Natural killer cell (primary cell): ENCODE results near the gene DST. TPM values are rescaled to one million over a fixed set of nuclear protein-coding genes. Genes with fewer than 3 reads are reported as not detected.

Experiments used
- ATAC-seq, 3 donors: fragments of 150-1000 bp in 2 of 3; fragments of 200-7000 bp in 1 of 3; cut with Tn5 transposase; 1 replicate in 1 of 3; 2 replicates in 2 of 3; pipeline ENCODE4 v1.10.0; 2021; ENCODE audit warnings: mild to moderate bottlenecking in 2 of 3, moderate library complexity in 2 of 3
- DNase-seq, 2 donors: peaks; one replicate each; pipeline versions ENCODE4 v3.0.0 to v3.0.0-alpha.2; 2013 to 2021; ENCODE audit warnings: mixed read lengths in 1 of 2
- H3K27ac ChIP-seq: one replicate; pipeline ENCODE4 v1.5.1; 2013; ENCODE audit warnings: mild to moderate bottlenecking, low read length
- H3K27me3 ChIP-seq: one replicate; pipeline ENCODE4 v1.6.1; 2013; ENCODE audit warnings: low read length; ENCODE audit not compliant: control insufficient read depth, insufficient read depth
- H3K36me3 ChIP-seq: one replicate; pipeline ENCODE4 v1.6.1; 2013; ENCODE audit warnings: low read length; ENCODE audit not compliant: control insufficient read depth, insufficient read depth
- H3K4me1 ChIP-seq: one replicate; pipeline ENCODE4 v1.6.1; 2013; ENCODE audit warnings: low read length; ENCODE audit not compliant: control insufficient read depth, insufficient read depth
- H3K4me3 ChIP-seq: one replicate; pipeline ENCODE4 v1.5.1; 2013; ENCODE audit warnings: low read length
- H3K9me3 ChIP-seq: one replicate; pipeline ENCODE4 v1.6.1; 2013; ENCODE audit warnings: low read length; ENCODE audit not compliant: control insufficient read depth, insufficient read depth
- H3K27ac Mint-ChIP-seq, 2 donors: one replicate each; pipeline ENCODE4 v1.8.0; 2022; ENCODE audit warnings: mild to moderate bottlenecking in 2 of 2, mixed read lengths in 2 of 2, moderate library complexity in 1 of 2
- H3K27me3 Mint-ChIP-seq, 2 donors: one replicate each; pipeline ENCODE4 v1.8.0; 2022; ENCODE audit warnings: low read depth in 2 of 2, mixed read lengths in 2 of 2
- H3K36me3 Mint-ChIP-seq: one replicate; pipeline ENCODE4 v1.8.0; 2022; ENCODE audit warnings: mixed read lengths
- H3K4me1 Mint-ChIP-seq, 2 donors: one replicate each; pipeline ENCODE4 v1.8.0; 2022; ENCODE audit warnings: mixed read lengths in 2 of 2
- H3K4me3 Mint-ChIP-seq: one replicate; pipeline ENCODE4 v1.8.0; 2022; ENCODE audit warnings: mild to moderate bottlenecking, moderate library complexity, mixed read lengths
- H3K9me3 Mint-ChIP-seq, 2 donors: one replicate each; pipeline ENCODE4 v1.8.0; 2022; ENCODE audit warnings: mixed read lengths in 2 of 2
- CTCF ChIP-seq: fragments of 200-600 bp; IDR thresholded peaks from one replicate; pipeline ENCODE4 v1.8.0; 2022; ENCODE audit warnings: antibody characterized with exemption
- WGBS: methylation state at CpG from one replicate; pipeline ENCODE4 v1.1.7; 2013; ENCODE audit warnings: missing lambda C conversion rate; ENCODE audit not compliant: insufficient coverage; 5-methylcytosine and 5-hydroxymethylcytosine counted together
- intact Hi-C: fragments of 100-400 bp; cut with micrococcal nuclease; formaldehyde crosslinking; loops from one replicate; pipeline ENCODE4 v1.14.2; 2022
- total RNA-seq, 4 donors: library from RNA; stranded (reverse); fragments of 120-200 nt in 1 of 4; gene quantifications; one replicate each; pipeline versions ENCODE4 v1.2.3 to v1.2.4, GENCODE V29; 2013 to 2022

The DST gene
- total RNA-seq, 3 donors from 2014 or later (not counting 1 experiment from before 2014, with no cell fraction given), result 5.6 to 14.7 (median 8.9) TPM

- Mint-ChIP-seq H3K27me3 (no peaks in the 10 kb centered on the region), H3K4me1 (no peaks in the 10 kb centered on the region), H3K9me3 (no peaks in the 10 kb centered on the region), H3K36me3 (no peaks in the 10 kb centered on the region), H3K4me3 (no peak overlapping the region), H3K27ac (no peak overlapping the region)
- no peak for DNase-seq
- no peaks in the 10 kb centered on the region for H3K9me3 ChIP-seq
- no peaks in the 10 kb centered on the region for H3K36me3 ChIP-seq
- ATAC-seq, result no peak
- no peak for TF ChIP-seq CTCF
- H3K4me3 ChIP-seq, result no peak overlapping the region
- H3K27ac ChIP-seq, result no peak overlapping the region
- H3K4me1 ChIP-seq, result no peaks in the 10 kb centered on the region
- intact Hi-C loops, result no loop called here
- WGBS, result no CpG with 5 or more reads among the region's 2 CpGs
- H3K27me3 ChIP-seq, result no peaks in the 10 kb centered on the region
These were observed 121.2 kb downstream of the DST start for GRCh38 chr6:56521454-56521853.

- Histone ChIP-seq H3K27ac (no peak overlapping the region), H3K27me3 (no peaks in the 10 kb centered on the region), H3K9me3 (no peaks in the 10 kb centered on the region), H3K4me3 (no peak overlapping the region), H3K4me1 (no peaks in the 10 kb centered on the region), H3K36me3 (no peaks in the 10 kb centered on the region)
- Mint-ChIP-seq H3K4me1 (no peaks in the 10 kb centered on the region), H3K4me3 (no peak overlapping the region), H3K36me3 (no peaks in the 10 kb centered on the region), H3K27ac (no peak overlapping the region), H3K27me3 (no peaks in the 10 kb centered on the region), H3K9me3 (no peaks in the 10 kb centered on the region)
- ATAC-seq (no peak), DNase-seq (no peak)
- no peak for TF ChIP-seq CTCF
- intact Hi-C loops, result no loop called here
- 95% methylated on average over 1 of the region's 1 CpG for WGBS
These were observed 122.5 kb downstream of the DST start for GRCh38 chr6:56520218-56520617.

GRCh38 chr6:56518995-56519767 lies 123.5 kb downstream of the DST start:
- no peak overlapping the region for H3K4me3 ChIP-seq
- Mint-ChIP-seq H3K4me1 (no peaks in the 10 kb centered on the region), H3K27ac (no peak overlapping the region), H3K27me3 (no peaks in the 10 kb centered on the region), H3K9me3 (no peaks in the 10 kb centered on the region), H3K4me3 (no peak overlapping the region), H3K36me3 (no peaks in the 10 kb centered on the region)
- ATAC-seq, result no peak
- no peaks in the 10 kb centered on the region for H3K4me1 ChIP-seq
- WGBS, result 74% methylated on average over 4 of the region's 5 CpGs
- intact Hi-C loops, result no loop called here
- H3K36me3 ChIP-seq, result no peaks in the 10 kb centered on the region
- H3K27me3 ChIP-seq, result no peaks in the 10 kb centered on the region
- no peak overlapping the region for H3K27ac ChIP-seq
- DNase-seq, result no peak
- no peak for TF ChIP-seq CTCF
- no peaks in the 10 kb centered on the region for H3K9me3 ChIP-seq
